Dermis blood vessel endothelial cell (primary cell): ENCODE measurements around the gene SPARCL1. TPM values are rescaled to one million over a fixed set of nuclear protein-coding genes. Genes with fewer than 3 reads are reported as not detected.

ENCODE experiments used
- DNase-seq: peaks from one replicate; pipeline ENCODE4 v3.0.0; 2010
- total RNA-seq: library from RNA; depleted of rRNA; stranded (reverse); fragments of >200 nt; gene quantifications from 2 replicates; pipeline ENCODE4 v1.2.3, GENCODE V29; 2014

SPARCL1 gene
- total RNA-seq, 1 donor from 2014 or later, result 779 TPM

DNA sequence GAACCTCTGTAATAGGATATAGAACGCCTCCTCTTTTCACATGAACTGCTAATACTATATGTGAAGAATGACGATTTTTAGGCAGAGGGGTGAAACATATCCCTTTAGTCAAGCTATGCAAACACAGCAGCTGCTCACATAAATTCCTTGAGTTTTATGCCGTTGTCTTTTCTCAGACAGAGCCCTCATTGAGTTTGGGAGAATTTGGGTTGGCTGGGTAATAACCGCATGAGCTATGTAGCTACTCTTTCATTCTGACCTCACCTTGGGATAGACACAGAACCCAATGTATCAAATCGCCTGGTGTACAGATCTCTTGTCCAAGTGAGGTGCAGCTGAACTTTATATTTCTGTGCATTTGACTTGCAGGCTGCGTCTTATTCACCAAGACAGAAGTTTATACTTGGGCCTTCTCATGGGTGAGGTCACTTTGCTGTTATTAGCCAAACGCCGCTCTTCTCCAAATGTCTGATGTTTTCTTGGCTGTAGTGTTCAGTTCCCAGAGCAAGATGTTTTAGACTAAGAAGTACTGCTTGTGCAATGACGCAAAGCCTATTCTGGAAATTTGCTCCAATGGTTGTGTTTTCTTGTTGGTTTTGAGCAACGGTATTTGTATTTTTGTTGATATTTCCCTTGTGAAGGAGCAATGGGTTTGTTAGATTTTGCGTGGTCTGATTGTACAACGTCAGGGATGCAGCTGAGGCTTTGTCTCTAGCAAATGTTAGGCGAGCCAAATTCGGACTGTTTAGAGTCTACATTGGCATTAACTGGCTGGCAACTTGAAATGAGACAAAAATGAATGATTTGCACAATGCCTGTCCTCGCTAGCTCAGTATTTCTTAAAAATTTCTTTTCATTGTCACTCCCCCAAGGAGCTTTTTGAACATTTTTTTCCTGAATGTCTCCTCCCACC lies 11.2 kb upstream of the SPARCL1 start:
- no peak for DNase-seq

DNA sequence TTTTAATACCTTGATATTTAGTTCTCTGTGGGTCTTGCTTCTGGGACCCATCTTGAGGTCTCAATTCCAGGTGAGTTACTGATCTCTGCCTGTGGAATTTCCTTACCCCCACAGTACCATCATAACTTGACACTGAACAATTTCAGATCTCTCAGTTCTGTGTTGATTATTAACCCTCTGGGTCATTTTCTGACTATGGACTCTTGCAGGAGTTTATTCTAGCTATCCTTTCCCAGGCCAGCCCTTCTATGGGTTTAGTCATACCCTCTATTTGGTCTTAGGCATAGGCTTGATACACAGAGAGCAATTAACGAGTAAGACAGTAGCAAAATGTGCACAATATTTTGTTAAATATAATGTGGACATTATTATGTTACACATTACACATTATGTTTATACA lies 3.7 kb upstream of the SPARCL1 start:
- DNase-seq, result no peak

DNA sequence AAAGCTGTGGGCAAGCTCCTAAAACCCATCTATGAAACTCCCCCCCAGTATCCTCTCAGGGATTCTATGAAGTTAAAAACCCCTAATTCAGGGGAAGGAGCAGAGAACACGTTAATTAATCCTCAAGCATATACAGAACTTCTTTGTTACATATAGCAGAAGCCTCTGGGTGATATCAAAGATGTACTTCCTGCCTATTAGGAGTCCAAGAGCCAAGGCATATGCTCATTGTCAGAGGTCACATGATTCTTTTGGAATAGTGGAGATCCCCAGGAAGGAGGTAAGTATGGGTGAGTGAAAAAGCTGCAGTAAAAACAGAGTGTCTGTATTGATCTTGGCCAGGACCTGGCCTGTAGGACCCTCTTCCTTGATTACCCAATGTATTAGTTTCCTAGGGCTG lies 2.9 kb upstream of the SPARCL1 start:
- no peak for DNase-seq

DNA sequence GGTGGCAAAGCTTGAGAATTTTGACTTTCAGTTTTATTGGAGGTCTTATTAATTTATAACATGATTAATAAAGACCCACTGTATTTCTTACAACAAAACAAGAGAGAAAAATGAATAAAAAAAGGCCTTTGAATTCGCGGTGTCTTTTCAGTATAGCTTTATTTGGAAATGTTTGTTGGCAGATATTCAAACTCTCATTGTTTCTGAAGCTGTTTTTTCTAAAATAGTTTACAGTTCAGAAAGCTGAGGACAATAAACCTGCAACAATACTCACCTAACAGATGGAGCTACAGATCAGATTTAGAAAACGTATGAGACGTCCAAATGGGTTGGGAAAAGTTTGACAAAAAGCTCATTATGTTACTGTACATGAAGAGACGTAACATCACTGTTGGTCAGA lies 2.4 kb upstream of the SPARCL1 start:
- DNase-seq, result peak; percentile 46

DNA sequence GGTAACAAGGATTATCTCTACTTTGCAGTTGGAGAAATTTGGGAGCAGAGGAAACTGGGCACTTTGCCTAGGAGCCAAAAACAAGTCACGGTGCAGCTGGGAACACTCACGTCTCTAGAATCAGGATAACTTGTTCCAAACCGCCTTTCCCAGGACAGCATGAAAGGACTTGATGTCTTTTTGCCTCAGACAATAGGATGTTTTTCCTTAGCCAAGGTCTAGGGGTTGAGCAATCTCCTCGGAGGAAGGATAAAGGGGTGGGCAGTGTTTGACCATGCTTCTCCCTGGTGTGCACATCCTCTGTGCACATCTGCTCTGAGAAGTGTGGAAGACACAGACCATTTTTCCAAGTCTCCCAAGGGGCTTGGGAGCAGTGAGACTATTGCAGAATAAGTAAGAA lies 1.7 kb upstream of the SPARCL1 start:
- DNase-seq, result peak; percentile 71

DNA sequence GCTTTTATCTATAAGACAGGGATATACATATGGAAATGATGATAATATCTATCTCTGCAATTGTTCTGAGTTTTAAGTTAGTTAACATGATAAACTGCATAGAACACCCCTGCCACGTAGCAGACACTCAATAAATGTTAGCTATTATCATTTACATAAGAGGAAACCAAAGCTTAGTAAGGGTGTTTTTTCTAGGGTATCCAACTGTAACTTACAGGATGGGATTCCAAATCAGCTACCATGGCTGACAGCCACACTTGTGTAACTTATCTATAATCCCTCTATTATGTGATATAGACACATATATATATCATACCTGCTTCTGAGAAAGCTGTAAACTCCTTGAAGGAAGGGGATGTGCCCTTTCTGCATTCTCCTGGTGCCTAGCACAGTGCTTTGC lies 1.1 kb upstream of the SPARCL1 start:
- no peak for DNase-seq

DNA sequence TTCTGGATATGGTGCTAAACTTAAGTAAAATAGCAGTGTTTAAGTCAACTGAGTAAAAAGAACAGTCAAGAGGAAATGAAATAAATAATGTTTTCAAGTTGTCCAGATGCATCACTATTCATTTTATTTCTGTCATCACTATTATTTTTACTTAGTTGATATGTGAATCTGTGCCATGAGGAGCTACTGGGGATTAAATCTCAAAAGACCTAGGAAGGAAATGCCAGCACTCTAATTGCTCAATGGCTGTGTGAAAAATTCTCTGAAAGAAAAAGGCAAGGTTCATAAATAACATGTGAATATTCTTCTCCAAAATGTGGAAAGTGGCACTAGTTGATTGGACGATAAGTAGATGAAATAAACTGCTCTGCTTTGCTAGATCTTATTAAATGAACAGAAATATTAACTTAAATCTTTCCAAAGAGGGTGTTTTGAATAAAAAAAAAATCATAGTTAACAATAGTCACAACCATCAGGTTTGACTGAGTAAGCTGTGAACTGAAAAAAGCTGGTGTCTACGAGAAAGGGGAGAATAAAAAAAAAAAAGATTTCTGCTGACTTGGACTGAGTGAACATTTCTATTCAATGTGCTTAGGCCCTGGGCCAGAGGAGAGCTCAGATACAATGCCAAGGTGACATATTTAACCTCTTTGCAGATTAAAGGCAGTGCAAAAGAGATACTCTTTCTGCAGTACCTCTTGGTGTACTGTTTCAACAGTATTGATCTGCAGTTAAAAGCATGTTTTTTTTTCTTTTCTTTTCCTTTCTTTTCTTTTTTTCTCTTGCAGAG lies 1.6 kb downstream of the SPARCL1 start:
- peak; percentile 33 for DNase-seq

DNA sequence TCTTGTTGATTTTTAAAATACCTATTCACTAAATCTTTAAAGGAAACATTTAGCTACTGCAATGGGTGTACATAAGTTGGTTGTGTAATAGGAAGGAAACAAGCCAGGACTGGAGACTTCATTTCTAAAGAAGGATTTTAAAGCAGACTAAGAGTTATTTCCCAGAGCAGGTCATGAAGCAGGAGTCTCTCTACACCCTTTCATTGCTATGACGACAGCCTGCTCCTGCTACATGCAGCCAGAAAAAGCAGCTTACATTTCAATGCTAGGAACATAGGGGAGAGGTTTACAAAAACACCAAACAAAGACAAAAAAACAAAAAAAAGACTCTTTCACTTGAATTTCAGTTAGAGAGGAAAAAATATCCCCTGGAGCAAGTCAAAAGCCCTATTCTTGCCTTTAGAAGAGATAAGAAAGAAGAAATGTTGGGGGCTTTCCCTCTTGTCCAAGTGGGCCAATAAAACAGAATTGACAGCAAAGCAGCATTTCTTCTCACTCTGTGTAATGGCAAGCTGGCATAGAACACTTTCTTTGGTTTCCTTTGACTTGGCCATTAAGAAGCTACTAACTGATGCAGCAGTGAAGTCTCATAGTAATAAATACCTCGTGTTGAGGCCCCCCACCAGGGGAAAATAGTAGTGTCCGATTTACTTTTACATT lies 3.4 kb downstream of the SPARCL1 start:
- peak; percentile 31 for DNase-seq

DNA sequence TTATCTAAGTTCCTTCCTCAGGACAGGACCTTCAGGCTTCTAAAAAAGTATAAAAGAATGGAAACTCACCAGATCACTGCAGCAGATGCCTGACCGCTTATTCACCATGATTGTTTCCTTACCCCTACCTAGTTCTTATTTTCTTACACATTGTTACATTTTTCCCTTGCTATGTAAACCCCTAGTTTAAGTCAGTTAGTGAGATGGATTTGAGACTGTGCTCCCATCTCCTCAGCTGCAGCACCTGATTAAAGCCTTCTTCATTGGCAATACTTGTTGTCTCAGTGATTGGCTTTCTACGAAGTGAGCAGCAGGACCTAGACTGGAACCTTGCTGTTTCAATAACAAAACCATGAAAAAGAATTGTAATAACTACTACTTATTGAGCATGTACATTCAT lies 4.7 kb downstream of the SPARCL1 start:
- DNase-seq, result no peak

DNA sequence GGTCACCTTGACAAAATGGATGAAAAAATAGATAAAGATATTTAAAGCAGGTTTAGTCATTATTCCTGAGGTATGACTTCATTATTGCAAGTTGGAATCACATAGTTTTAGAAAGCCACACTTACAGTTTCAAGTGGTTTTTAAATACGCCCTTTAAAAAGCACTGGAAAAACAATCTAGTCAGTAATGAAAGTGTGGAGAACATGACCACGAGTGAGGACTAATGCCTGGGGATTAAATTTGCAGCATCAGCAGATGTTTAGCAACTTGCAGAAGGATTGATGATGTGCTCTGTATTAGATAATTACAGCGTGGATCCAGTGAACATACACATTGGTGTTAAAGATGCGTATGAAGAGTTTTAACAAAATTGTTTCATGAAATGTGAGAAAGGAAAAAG lies 5.9 kb downstream of the SPARCL1 start:
- DNase-seq, result no peak

DNA sequence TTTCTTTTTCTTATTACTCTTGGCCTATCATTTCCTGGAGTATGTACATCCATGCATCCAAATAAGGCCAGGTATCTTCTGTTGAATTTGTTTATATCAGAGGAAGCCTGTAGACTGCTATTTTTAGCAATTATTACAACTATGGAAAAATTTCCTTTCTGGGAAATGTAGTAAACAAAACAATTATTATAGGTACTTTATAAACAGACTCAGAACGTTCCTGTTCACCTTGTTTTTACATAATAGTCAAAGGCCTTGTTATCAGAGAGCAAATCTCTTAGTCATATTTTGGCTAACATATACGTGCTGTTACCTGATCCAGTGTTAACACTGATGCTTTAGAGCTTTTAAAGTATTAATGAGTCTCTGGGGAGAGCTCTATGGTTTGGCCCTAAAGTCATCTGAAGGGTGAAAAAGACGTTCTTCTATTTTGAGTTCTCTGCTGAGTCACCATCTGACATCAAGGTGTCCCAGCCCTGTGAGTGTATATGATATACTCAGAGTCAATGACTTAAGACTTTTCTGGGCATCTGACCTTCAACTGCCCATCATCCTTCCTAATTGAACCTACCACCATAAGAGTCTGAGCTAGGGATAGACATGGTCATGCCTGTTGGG lies 7.3 kb downstream of the SPARCL1 start:
- DNase-seq, result no peak

DNA sequence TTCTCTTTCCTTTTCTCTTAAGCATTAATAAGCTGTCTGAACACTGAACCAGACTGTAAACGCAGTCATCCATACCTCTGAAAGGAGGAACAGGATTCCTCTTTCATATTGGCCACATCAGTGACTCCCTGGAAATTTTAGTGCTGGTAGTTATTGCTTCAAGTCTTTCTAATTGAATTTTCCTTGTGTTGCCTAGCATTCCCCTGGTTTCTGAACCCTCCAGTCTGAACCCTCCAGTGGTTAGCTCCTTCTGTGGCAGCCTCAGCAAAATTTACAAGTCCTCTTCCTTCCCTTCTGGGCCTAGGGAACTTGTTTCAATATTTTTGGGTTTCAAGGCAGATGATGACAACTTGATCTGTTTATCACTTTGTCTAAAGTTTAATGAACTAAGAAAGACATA lies 7.9 kb downstream of the SPARCL1 start:
- DNase-seq, result no peak

DNA sequence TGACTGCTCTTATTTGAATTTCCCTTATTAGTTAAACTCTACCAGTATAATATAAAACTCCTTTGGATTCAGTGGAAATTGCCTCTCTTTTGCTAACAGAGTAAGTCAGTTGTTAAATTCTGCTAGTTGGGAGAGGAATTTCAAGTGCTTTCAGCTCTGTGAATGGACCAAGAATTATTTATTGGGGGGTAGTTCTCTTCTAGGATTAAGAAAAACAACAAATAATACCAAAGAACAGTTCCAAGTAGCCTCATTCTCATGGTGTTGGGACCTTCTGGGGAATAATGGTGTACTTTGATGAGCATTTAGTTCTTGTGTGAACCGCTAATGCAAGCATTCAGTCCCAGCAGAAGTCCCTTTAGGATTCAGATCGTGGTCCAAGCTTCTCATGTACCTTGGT lies 11.6 kb downstream of the SPARCL1 start:
- DNase-seq, result no peak

DNA sequence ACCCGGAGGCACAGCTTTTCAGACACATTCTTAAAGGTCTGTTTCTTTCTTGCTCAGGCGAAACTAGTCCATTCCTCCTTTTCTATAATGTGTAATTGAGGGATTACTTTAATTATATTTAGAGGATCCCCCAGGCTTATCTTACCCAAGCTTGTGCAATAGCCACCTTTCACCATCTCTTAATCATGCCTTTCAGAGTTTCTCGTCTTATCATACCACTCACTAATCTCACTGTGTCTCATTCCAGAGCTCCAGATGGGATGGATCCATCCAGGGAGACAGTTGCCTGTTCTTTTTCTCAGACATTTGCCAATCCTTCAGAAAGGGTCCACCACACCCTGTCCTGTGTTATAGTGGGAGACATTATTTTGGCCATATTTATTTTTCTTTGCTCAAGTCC lies 12.5 kb downstream of the SPARCL1 start:
- no peak for DNase-seq

DNA sequence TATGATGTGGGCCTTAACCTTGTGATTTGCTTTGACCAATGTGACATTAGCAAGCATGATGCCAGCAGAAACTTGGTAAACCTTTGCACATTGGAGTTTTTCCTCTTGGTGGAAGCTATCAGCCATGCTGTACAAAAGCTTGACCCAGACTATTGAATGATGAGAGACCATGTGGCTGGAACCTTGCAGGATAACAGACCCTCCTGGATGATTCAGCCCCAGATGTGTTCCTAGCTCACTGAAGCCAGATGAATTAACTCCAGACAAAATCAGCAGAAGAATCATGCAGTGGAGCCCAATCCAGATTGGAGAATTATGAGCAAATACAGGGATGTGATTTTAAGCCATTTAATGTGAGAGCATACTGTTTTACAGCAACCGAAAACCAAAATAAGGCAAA lies 16.8 kb downstream of the SPARCL1 start:
- no peak for DNase-seq

DNA sequence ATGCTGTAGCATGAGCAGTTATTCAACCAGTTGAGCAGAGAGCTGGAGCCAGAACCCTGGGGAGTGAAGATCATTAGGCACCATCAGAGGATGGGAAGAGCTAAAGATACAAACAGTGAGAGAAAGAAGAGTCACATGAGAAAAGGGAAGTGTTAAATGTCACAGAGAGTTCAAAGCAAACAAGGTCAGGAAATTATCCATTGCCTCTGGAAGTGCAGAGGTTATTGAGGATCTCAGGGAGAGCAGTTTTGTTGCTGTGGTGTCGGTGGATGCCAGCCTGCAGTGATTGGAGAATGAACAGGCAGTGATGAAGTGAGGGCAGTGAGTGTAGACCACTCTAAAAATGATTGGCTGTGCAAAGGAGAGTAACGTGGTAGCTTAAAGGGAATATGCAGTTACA lies 17.7 kb downstream of the SPARCL1 start:
- DNase-seq, result no peak

DNA sequence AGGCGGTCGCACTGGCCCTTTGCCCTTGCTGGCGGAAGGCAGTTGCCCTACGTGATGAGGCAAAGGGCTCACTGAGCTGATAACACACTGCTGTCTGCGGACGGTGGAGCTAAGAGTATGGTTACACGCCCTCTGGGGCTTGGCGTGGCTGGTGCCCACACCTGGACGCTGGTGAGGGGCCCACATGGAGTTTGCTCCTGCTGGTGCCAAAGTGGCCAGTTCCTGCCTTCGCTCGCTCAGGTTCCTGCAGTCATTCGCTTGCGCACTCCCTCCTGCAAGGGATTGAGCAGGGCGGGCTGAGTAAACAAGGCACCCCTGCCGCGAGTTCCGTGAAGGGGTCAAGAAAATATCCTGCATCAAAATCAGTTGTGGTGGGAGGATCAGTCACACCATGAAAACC lies 18.4 kb downstream of the SPARCL1 start:
- no peak for DNase-seq

DNA sequence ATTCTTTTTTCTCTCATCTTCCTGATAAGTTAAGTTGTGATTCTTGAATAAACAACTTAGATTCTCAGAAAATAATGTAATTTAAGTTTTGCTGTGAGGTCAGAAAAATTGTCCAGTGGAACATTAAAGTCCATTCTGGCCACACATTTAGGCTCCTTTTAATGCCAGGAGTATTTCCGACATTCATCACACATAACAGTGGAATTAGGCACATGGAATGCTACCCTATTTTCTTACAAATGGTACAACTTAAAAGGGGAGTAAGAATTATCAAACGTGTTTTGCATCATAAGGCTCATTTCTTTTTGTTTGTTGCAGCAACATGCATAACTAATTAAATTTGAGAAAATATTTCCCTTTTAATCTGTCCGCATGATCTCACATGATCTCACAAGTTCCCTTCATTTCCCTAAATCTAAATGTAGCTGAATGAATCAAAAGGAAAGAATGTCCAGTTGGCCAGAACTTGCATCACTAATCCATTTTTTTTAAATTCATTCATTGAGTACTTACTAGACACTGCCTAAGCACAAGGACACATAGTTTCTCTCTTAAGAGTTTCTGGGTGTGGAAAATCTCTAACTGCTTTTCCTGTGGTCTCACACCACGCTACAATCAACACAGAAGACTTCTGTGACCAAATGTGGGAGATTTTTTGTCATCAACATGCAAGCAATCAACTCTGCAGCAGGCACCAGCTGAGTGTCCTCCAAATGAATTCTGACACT lies 22.0 kb downstream of the SPARCL1 start:
- peak; percentile 28 for DNase-seq

DNA sequence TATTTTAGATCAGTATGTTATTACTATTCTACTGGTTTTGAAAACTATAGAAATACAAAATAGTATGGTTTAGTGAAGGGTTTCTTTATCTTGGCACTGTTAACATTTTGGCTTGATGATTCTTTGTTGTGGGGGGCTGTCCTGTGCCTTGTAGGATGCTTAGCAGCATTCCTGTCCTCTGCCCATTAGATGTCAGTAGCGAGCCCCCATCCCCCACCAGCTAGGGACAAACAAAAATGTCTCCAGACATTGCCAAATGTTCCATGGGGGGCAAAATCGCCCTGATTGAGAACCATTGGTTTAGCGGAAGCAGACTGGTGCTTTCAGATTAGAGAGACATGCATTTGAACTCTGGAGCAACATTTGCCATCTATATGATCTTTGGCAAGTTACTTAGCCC lies 23.3 kb downstream of the SPARCL1 start:
- DNase-seq, result no peak

DNA sequence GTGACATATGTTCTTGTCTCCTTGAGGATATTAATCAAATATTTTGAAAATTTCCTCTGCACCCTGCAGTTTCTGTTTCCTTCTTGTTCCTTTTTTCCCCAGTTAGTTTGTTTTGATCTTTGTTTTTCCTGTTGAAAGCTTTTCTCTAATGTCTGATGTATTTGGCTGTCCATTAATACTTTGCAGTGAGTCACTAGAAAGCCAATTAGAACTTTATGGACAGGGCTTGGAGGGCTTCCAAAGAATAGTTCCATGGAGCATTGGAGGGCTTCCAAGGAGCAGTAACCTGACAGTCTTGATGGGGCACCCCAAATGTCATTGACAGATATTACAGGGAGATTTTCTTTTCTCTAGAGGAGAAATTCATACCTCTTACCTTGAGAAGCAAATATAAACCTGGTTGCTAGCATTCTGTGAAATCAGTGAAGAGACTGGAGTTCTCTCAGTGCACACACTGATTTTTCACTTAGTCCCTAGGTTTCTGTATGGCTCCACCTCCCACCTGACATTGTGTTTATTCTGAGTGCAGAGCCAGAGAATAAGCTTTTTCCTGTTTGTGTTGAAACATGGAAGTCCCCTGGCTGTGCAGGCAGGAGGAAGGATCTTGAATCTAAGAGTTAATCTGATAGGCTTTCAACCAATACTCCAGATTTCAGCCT lies 26.5 kb downstream of the SPARCL1 start:
- DNase-seq, result peak; percentile 75

DNA sequence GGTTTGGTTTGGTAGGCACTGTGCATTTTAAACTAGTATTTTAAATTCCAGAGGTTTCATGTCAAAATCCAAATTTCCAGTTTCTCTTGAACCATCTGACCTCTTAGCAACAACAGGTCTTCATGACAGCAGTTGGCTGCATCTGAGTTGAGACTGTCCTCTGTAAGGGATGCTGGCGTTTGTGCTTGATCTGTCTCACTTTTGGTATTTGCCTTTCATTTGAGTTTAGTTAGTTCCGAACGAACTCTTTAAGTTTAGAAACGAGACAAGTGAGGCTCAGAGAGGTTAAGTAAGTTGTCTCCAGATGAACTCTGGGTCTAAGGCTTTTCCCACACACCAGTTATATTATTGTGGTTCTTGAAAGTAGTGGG lies 29.1 kb downstream of the SPARCL1 start:
- DNase-seq, result no peak
